IMR-90 (cell line): Measurements from ENCODE around the gene LENG1. TPM values are rescaled to one million over a fixed set of nuclear protein-coding genes. Genes with fewer than 3 reads are reported as not detected.
A peak's percentile ranks its signal among the peaks of the same experiment; 100 is the strongest.

Experiments
- ATAC-seq: fragments of 200-7000 bp; cut with Tn5 transposase; 2 replicates; pipeline ENCODE4 v1.9.1; 2020; ENCODE audit warnings: low read depth, mild to moderate bottlenecking, moderate library complexity
- BruUV-seq: library from RNA; stranded (reverse); fragments of 400-500 nt; replicated peaks from 2 replicates; lab custom pipeline; 2021; lab: Mats Ljungman, UMichigan
- CTCF ChIA-PET: fragments of 300-600 bp; formaldehyde crosslinking; extraction: SDS; loops from one replicate; lab custom pipeline; 2021; ENCODE audit warnings: antibody characterized with exemption; lab: Yijun Ruan, JAX
- POLR2A ChIA-PET: fragments of 300-600 bp; sonication (Branson Sonifier 250); formaldehyde crosslinking; loops from one replicate; lab custom pipeline; 2022; ENCODE audit warnings: antibody characterized with exemption; ENCODE audit not compliant: unreplicated experiment; lab: Charles Lee
- DNase-seq: peaks from one replicate; pipeline ENCODE4 v3.0.0; 2013
- H2AFZ ChIP-seq: replicated peaks from 2 replicates; pipeline ENCODE3; 2013; ENCODE audit warnings: low read length, mild to moderate bottlenecking; ENCODE audit not compliant: poor library complexity
- H2AK5ac ChIP-seq: 2 replicates; pipeline ENCODE4 v1.6.1; 2013; ENCODE audit warnings: low read depth, low read length, inconsistent platforms
- H2AK9ac ChIP-seq: replicated peaks from 2 replicates; pipeline ENCODE3; 2013; ENCODE audit warnings: mild to moderate bottlenecking, low read depth, low read length, moderate library complexity; ENCODE audit not compliant: poor library complexity
- H2BK120ac ChIP-seq: 2 replicates; pipeline ENCODE4 v1.6.1; 2013; ENCODE audit warnings: low read depth, low read length, inconsistent platforms
- H2BK15ac ChIP-seq: 3 replicates; pipeline ENCODE4 v1.6.1; 2013; ENCODE audit warnings: low read depth, low read length, inconsistent platforms
- H2BK20ac ChIP-seq: 2 replicates; pipeline ENCODE4 v1.6.1; 2013; ENCODE audit warnings: low read depth, mild to moderate bottlenecking, inconsistent platforms, low read length, moderate library complexity
- H2BK5ac ChIP-seq: 2 replicates; pipeline ENCODE4 v1.6.1; 2013; ENCODE audit warnings: mild to moderate bottlenecking, low read depth, low read length, inconsistent platforms; ENCODE audit not compliant: poor library complexity, severe bottlenecking
- H3K14ac ChIP-seq: replicated peaks from 2 replicates; pipeline ENCODE4 v1.6.1; 2013; ENCODE audit warnings: low read depth, low read length, inconsistent platforms
- H3K18ac ChIP-seq: 2 replicates; pipeline ENCODE4 v1.6.1; 2013; ENCODE audit warnings: low read depth, low read length, control low read depth
- H3K23ac ChIP-seq: 2 replicates; pipeline ENCODE4 v1.6.1; 2013; ENCODE audit warnings: low read depth, low read length, inconsistent platforms
- H3K27ac ChIP-seq: 2 replicates; pipeline ENCODE4 v1.5.1; 2013; ENCODE audit warnings: mild to moderate bottlenecking, control low read depth, low read length; ENCODE audit not compliant: insufficient read depth
- H3K27me3 ChIP-seq: 2 replicates; pipeline ENCODE4 v1.6.1; 2013; ENCODE audit warnings: low read length; ENCODE audit not compliant: control insufficient read depth, insufficient read depth
- H3K36me3 ChIP-seq: 2 replicates; pipeline ENCODE4 v1.6.1; 2013; ENCODE audit warnings: low read length, mixed read lengths; ENCODE audit not compliant: control insufficient read depth, insufficient read depth
- H3K4ac ChIP-seq: 2 replicates; pipeline ENCODE4 v1.6.1; 2013; ENCODE audit warnings: low read depth, low read length, inconsistent platforms
- H3K4me1 ChIP-seq: 2 replicates; pipeline ENCODE4 v1.6.1; 2013; ENCODE audit warnings: low read length, mixed read lengths; ENCODE audit not compliant: control insufficient read depth, insufficient read depth
- H3K4me2 ChIP-seq: 2 replicates; pipeline ENCODE4 v1.6.1; 2013; ENCODE audit warnings: low read depth, mild to moderate bottlenecking, control low read depth, low read length, moderate library complexity
- H3K4me3 ChIP-seq: 2 replicates; pipeline ENCODE4 v1.5.1; 2013; ENCODE audit warnings: low read depth, mild to moderate bottlenecking, control low read depth, low read length, moderate library complexity; ENCODE audit not compliant: insufficient read depth
- H3K56ac ChIP-seq: 2 replicates; pipeline ENCODE4 v1.6.1; 2013; ENCODE audit warnings: low read length, inconsistent platforms; ENCODE audit not compliant: insufficient read depth; ENCODE audit errors: extremely low read depth
- H3K79me1 ChIP-seq, 2 experiments: 2 replicates each; pipeline ENCODE4 v1.6.1; 2013; ENCODE audit warnings: low read length in 2 of 2, inconsistent platforms in 1 of 2, low read depth in 1 of 2
- H3K9ac ChIP-seq: 2 replicates; pipeline ENCODE4 v1.6.1; 2013; ENCODE audit warnings: low read depth, low read length, control low read depth
- H3K9me1 ChIP-seq: 2 replicates; pipeline ENCODE4 v1.6.1; 2013; ENCODE audit warnings: low read length, inconsistent platforms; ENCODE audit not compliant: insufficient read depth
- H3K9me3 ChIP-seq: 2 replicates; pipeline ENCODE4 v1.6.1; 2013; ENCODE audit warnings: low read length; ENCODE audit not compliant: control insufficient read depth, insufficient read depth
- H4K20me1 ChIP-seq: 2 replicates; pipeline ENCODE4 v1.6.1; 2013; ENCODE audit warnings: low read length, inconsistent platforms; ENCODE audit not compliant: insufficient read depth
- H4K5ac ChIP-seq: 2 replicates; pipeline ENCODE4 v1.6.1; 2013; ENCODE audit warnings: mild to moderate bottlenecking, low read depth, low read length, control low read depth
- H4K8ac ChIP-seq, 2 experiments: 2 replicates each; pipeline ENCODE4 v1.6.1; 2013; ENCODE audit warnings: low read depth in 2 of 2, low read length in 2 of 2, control low read depth in 1 of 2, inconsistent platforms in 1 of 2
- H4K91ac ChIP-seq: 2 replicates; pipeline ENCODE4 v1.6.1; 2013; ENCODE audit warnings: low read depth, low read length, inconsistent platforms; ENCODE audit not compliant: insufficient read depth
- CEBPB ChIP-seq: IDR thresholded peaks from 2 replicates; pipeline ENCODE4 v1.6.1; 2012; ENCODE audit warnings: low read depth, low read length, improper control_type of control experiment
- POLR2A ChIP-seq: IDR thresholded peaks from 2 replicates; pipeline ENCODE4 v1.6.1; 2012; ENCODE audit warnings: mild to moderate bottlenecking, low read depth, low read length
- USF2 ChIP-seq: fragments of 150-350 bp; IDR thresholded peaks from 2 replicates; pipeline ENCODE4 v1.6.1; 2017; ENCODE audit warnings: mild to moderate bottlenecking, antibody characterized with exemption, low read length, low read depth
- WGBS, 2 experiments: methylation state at CpG; one replicate each; pipeline versions ENCODE4 v1.1.5 to v1.1.7; 2013; ENCODE audit warnings: missing lambda C conversion rate in 2 of 2; ENCODE audit not compliant: insufficient read length in 1 of 2; ENCODE audit errors: extremely low coverage in 2 of 2; 5-methylcytosine and 5-hydroxymethylcytosine counted together
- dilution Hi-C: fragments of 300-500 bp; cut with HindIII; formaldehyde crosslinking; loops from one replicate; pipeline ENCODE4 v1.14.3; 2018; ENCODE audit warnings: low sequenced_read_pairs; ENCODE audit not compliant: unreplicated experiment
- in situ Hi-C: fragments of 300-500 bp; cut with MboI; formaldehyde crosslinking; loops from 3 replicates; pipeline ENCODE4 v1.14.3; 2019; ENCODE audit warnings: low sequenced_read_pairs, inconsistent platforms, mixed read lengths
- intact Hi-C: fragments of 100-400 bp; cut with micrococcal nuclease; formaldehyde crosslinking; loops from 2 replicates; pipeline ENCODE4 v1.10.0; 2022
- polyA plus RNA-seq, 3 experiments: library from polyadenylated mRNA; depleted of rRNA; stranded (reverse); fragments of >200 nt; gene quantifications; 2 replicates each; pipeline ENCODE4 v1.2.3, GENCODE V29; 2012; ENCODE audit warnings: low replicate concordance in 1 of 3
- total RNA-seq: library from RNA; depleted of rRNA; stranded (reverse); fragments of >200 nt; gene quantifications from 2 replicates; pipeline ENCODE4 v1.2.3, GENCODE V29; 2012

LENG1 gene
- total and polyA plus RNA-seq, 2 of the 4 experiments (the other 2 are of a cell fraction), result 2.7 to 5.3 TPM

GRCh38 chr19:54190503-54191010 is 31.0 kb upstream of the LENG1 start:
- CTCF ChIA-PET, result no interaction called here
- BruUV-seq, result no TSS peak

More at GRCh38 chr19:54190503-54191010, 31.0 kb upstream of the LENG1 start:
- DNase-seq, result peak; percentile 99
- Histone ChIP-seq H3K4me2 (peak overlapping the region; percentile 75), H3K9me3 (no peaks in the 10 kb centered on the region), H3K79me1 (peaks cover 21 to 45% of the 10 kb centered on the region in 2 experiments; a peak in 3 of 4 replicates), H2BK20ac (peak overlapping the region; percentile 59; the same call in 1 of the 2 replicates), H4K5ac (no peak overlapping the region; the same call in 1 of the 2 replicates), H3K4me3 (peak overlapping the region; percentile 70), H2BK15ac (peak overlapping the region; percentile 91; the same call in 1 of the 3 replicates), H2AK9ac (peak overlapping the region; percentile 97), H3K4ac (peak overlapping the region; percentile 96), H3K56ac (peak overlapping the region; percentile 90; the same call in 1 of the 2 replicates), H3K18ac (no peak overlapping the region; the same call in 1 of the 2 replicates), H3K9me1 (peaks cover 3% of the 10 kb centered on the region; the same call in 1 of the 2 replicates), H4K8ac (peak overlapping the region; percentile 62 to 99), H3K36me3 (peaks cover 15% of the 10 kb centered on the region), H2BK5ac (peak overlapping the region; percentile 96), H3K4me1 (peaks cover 5% of the 10 kb centered on the region), H3K9ac (peak overlapping the region; percentile 88), H3K27me3 (no peaks in the 10 kb centered on the region), H3K27ac (peak overlapping the region; percentile 93), H3K14ac (peak overlapping the region; percentile 94), H3K23ac (peak overlapping the region; percentile 94), H2AK5ac (no peak overlapping the region), H2AFZ (peak overlapping the region; percentile 96), H2BK120ac (peak overlapping the region; percentile 88), H4K91ac (peak overlapping the region; percentile 93), H4K20me1 (peaks cover 16% of the 10 kb centered on the region)
- in situ Hi-C loops (no loop called here), intact Hi-C loops (loop anchor here (2.0 kb wide), 1 partner anchor 20 kb away; no protein-coding TSS in a partner anchor), dilution Hi-C loops (no loop called here)
- POLR2A ChIA-PET, result interaction anchor here (0.6 to 2.3 kb wide), 3 partner anchors 10 to 240 kb away, joined by 3 to 10 read pairs (median 6); partner anchors contain the start of gene RPS9
- TF ChIP-seq POLR2A, result peak; percentile 14; the same call in 1 of the 2 replicates
- 0 out of 2 replicates have a peak, but pooled peaks have one; percentile 24 for TF ChIP-seq CEBPB
- no peak; the same call in 1 of the 2 replicates for TF ChIP-seq USF2
- peak; percentile 65 for ATAC-seq
- 0% methylated on average over 21 of the region's 56 CpGs; no CpG with 5 or more reads in 1 of the 2 experiments for WGBS, 2 experiments
